Thymus (tissue), 11 donors: ENCODE results near the gene OR1N2. TPM values are rescaled to one million over a fixed set of nuclear protein-coding genes. Genes with fewer than 3 reads are reported as not detected.
"Not testable (repeated sequence)": the region's sequence is repeated elsewhere in the genome, so short reads cannot be mapped to it uniquely, and the experiment has no call there.

Source experiments
- DNase-seq, 9 donors: peaks; one replicate each; pipeline ENCODE4 v3.0.0-alpha.2; 2013; ENCODE audit warnings: low spot score in 9 of 9, low read depth in 6 of 9, missing footprints in 1 of 9
- H3K27ac ChIP-seq, 2 donors: one replicate each; pipeline ENCODE4 v1.5.1; 2013; ENCODE audit warnings: control low read depth in 1 of 2, low read depth in 1 of 2, low read length in 1 of 2, mild to moderate bottlenecking in 1 of 2, moderate library complexity in 1 of 2
- H3K27me3 ChIP-seq, 2 donors: one replicate each; pipeline ENCODE4 v1.5.1; 2013; ENCODE audit warnings: low read length in 1 of 2; ENCODE audit not compliant: control insufficient read depth in 2 of 2, insufficient read depth in 1 of 2
- H3K36me3 ChIP-seq, 2 donors: one replicate each; pipeline ENCODE4 v1.5.1; 2013; ENCODE audit warnings: low read length in 1 of 2, mild to moderate bottlenecking in 1 of 2, moderate library complexity in 1 of 2; ENCODE audit not compliant: control insufficient read depth in 2 of 2, insufficient read depth in 2 of 2
- H3K4me1 ChIP-seq, 2 donors: one replicate each; pipeline ENCODE4 v1.5.1; 2013; ENCODE audit warnings: low read length in 2 of 2; ENCODE audit not compliant: control insufficient read depth in 2 of 2, insufficient read depth in 2 of 2
- H3K4me3 ChIP-seq, 2 donors: one replicate each; pipeline ENCODE4 v1.5.1; 2013; ENCODE audit warnings: low read length in 2 of 2, control low read depth in 1 of 2, mild to moderate bottlenecking in 1 of 2
- H3K9me3 ChIP-seq, 2 donors: one replicate each; pipeline ENCODE4 v1.5.1; 2013; ENCODE audit warnings: low read length in 1 of 2, mild to moderate bottlenecking in 1 of 2; ENCODE audit not compliant: control insufficient read depth in 2 of 2, insufficient read depth in 1 of 2
- WGBS: extraction: QIAGEN DNeasy Blood & Tissue Kit; methylation state at CpG from one replicate; pipeline ENCODE4 v1.1.7; 2013; 5-methylcytosine and 5-hydroxymethylcytosine counted together
- polyA plus RNA-seq: library from polyadenylated mRNA; stranded (reverse); fragments of 200-250 nt; gene quantifications from one replicate; pipeline ENCODE4 v1.2.3, GENCODE V29; 2013
- total RNA-seq: library from RNA; stranded (reverse); fragments of 120-200 nt; gene quantifications from one replicate; pipeline ENCODE4 v1.2.4, GENCODE V29; 2013
- donor health status: healthy.

OR1N2 gene
- total and polyA plus RNA-seq, 2 donors = not detected

DNA sequence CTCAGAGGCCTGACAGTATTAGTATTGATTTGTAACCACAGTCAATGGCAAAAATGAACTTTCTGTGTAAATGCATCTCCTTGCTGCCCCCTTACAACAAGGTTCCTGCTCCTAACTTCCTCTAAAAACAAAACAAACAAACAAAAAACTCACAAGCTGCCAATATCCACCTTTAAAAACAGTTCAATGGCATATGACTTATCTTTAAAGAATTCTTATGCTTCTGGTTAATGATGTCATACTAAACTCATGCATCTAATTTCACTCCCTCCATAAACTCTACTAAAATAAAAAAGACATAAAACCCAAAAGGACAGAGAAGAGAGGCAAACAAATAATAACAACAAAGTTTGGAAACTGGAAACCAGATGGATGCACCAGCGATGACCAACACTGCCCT is 16.8 kb upstream of the OR1N2 start:
- Histone ChIP-seq H3K4me3 (no peak overlapping the region), H3K4me1 (no peaks in the 10 kb centered on the region), H3K27ac (no peak overlapping the region), H3K36me3 (no peaks in the 10 kb centered on the region), H3K9me3 (no peaks in the 10 kb centered on the region), H3K27me3 (no peaks in the 10 kb centered on the region)
- no peak for DNase-seq
- WGBS = 96% methylated on average over 1 of the region's 1 CpG

DNA sequence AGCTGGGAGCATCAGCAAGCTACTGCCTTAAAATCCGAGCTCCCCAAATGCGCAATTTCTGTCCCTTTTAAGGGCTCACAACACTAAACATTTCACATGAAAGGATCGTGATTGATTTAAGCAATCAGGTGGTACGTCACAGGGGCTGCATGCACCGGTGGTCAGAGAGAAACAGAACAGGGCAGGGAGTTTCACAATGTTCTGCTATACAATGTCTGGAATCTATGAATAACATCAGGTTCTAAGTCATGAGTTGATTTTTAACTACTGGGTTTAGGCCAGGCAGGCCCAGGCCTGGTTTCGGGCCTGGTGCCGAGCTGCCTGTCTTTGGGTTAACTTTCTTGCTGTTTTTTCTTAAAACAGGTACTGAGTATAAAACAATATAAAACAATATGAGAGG is 15.8 kb upstream of the OR1N2 start:
- not testable (repeated sequence) for H3K36me3 ChIP-seq, H3K27me3 ChIP-seq, H3K4me1 ChIP-seq, H3K4me3 ChIP-seq, DNase-seq, H3K9me3 ChIP-seq, H3K27ac ChIP-seq
- 89% methylated on average over 7 of the region's 7 CpGs for WGBS

DNA sequence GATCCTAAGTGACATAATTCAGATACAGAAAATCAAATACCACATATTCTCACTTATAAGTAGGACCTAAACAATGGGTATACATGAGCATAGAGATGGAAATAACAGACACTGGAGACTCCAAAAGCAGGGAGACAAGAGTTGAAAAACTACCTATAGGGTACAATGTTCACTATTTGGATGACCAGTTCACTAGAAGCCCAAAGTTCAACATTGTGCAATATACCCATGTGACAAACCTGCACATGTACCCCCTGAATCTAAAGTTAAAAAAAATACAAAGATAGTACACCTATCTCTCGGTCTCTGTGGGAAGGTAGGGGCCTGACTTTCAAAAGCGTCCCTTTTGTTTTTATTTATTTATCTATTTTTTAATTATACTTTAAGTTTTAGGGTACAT is 14.2 kb upstream of the OR1N2 start:
- Histone ChIP-seq H3K4me1 (no peaks in the 10 kb centered on the region), H3K36me3 (no peaks in the 10 kb centered on the region), H3K27me3 (no peaks in the 10 kb centered on the region), H3K9me3 (no peaks in the 10 kb centered on the region), H3K4me3 (no peak overlapping the region), H3K27ac (no peak overlapping the region)
- DNase-seq = no peak
- WGBS = 84% methylated on average over 2 of the region's 2 CpGs

DNA sequence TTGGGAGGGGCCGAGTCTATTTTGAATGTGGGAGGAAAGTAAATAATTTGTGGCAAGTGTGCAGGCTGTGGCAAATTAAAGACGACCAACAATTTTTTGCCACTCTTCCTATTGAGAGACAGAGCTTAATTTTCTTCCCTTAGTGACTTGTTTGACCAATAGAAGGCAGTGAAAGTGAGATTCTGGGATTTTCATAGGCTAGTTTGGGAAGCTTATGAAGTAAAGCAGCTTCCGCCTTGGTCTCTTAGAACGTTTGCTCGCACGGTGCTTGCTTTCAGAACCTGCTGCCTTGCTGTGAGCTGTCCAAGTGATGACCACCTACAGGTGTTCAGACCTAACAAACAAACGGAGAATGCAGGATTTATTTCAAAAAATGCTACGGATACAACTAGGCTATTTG is 6.7 kb upstream of the OR1N2 start:
- Histone ChIP-seq H3K27ac (no peak overlapping the region), H3K4me3 (no peak overlapping the region), H3K4me1 (no peaks in the 10 kb centered on the region), H3K27me3 (no peaks in the 10 kb centered on the region), H3K36me3 (no peaks in the 10 kb centered on the region), H3K9me3 (no peaks in the 10 kb centered on the region)
- no peak for DNase-seq
- WGBS = 77% methylated on average over 8 of the region's 8 CpGs

DNA sequence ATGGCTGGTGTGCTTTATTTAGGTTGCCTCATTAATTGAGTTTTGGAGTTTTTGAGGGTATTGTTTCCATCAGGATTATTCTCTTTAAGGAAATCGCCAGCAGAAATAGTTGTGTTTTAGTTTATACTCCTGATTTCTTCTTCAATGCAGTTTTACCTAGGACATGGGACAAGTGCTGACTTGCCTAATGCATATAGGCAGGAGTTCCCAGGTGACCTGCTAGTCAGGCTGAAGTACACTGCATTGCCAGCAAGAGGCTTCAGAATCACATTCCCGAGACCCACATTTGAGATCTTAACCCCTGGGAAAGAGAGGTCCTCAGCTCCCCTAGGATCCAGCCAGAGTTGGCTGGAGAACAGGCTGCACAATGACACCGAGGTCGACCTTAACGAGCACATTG is 1.5 kb upstream of the OR1N2 start:
- Histone ChIP-seq H3K4me1 (no peaks in the 10 kb centered on the region), H3K9me3 (no peaks in the 10 kb centered on the region), H3K27ac (no peak overlapping the region), H3K4me3 (no peak overlapping the region), H3K36me3 (no peaks in the 10 kb centered on the region), H3K27me3 (peaks cover 0 to 7% of the 10 kb centered on the region in 2 donors)
- 85% methylated on average over 5 of the region's 5 CpGs for WGBS
- no peak for DNase-seq

DNA sequence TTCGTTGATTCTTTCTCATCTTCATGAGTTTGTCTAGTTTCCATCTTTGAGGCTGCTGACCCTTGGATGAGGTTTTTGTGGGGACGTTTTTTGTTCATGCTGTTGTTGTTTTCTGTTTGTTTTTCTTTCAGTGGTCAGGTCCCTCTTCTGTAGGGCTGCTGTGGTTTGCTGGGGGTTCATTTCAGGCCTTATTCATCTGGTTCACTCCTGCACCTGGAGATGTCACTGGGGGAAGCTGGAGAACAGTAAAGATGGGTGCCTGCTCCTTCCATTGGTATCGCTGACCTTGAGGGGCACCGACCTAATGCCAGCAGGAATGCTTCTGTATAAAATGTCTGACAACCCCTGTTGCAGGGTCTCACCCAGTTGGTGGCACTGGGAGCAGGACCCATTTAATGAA is 8.5 kb downstream of the OR1N2 start:
- no peak overlapping the region for H3K4me3 ChIP-seq
- no peak overlapping the region for H3K27ac ChIP-seq
- no peaks in the 10 kb centered on the region for H3K27me3 ChIP-seq
- no peaks in the 10 kb centered on the region for H3K36me3 ChIP-seq
- no peak for DNase-seq
- WGBS = 90% methylated on average over 4 of the region's 4 CpGs
- peaks cover 0 to 13% of the 10 kb centered on the region in 2 donors for H3K4me1 ChIP-seq
- H3K9me3 ChIP-seq = no peaks in the 10 kb centered on the region

DNA sequence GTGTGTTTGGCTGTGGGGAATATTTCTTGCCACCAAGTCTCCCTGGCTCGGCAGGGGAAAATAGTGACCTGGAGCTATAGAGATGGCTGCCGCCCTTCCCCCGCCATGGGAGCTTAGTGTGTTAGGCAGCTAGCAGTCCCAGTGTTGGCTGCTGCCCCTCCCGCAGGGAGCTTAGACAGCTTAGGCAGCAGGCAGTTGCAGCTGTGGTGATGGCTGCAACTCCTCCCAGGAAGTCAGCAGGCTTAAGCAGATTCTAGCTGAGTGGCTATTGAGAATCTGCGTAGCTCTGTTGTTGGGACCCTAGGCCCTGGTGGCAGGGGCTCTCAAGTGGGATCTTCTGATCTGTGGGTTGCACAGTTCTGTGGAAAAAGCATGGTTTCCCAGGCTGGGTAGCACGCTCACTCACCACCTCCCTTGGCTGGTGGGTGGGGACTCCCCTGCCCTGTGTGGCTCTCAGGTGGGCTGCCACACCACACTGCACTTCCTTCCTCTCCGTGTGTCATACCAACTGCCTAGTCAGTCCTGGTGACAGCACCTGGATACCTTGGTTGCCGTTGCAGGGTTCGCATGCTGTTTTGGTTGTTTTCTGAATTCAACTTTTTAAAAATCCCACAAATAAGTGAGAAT is 9.3 kb downstream of the OR1N2 start:
- Histone ChIP-seq H3K4me3 (no peak overlapping the region), H3K36me3 (no peaks in the 10 kb centered on the region), H3K4me1 (peaks cover 0 to 13% of the 10 kb centered on the region in 2 donors), H3K27ac (peak overlapping the region in 1 of 2 donors; percentile 76), H3K27me3 (no peaks in the 10 kb centered on the region), H3K9me3 (no peaks in the 10 kb centered on the region)
- whole genome bisulfite sequencing = 33% methylated on average over 9 of the region's 9 CpGs
- DNase-seq = peak in 8 of 9 donors; percentile 9 to 68 (median 21)

DNA sequence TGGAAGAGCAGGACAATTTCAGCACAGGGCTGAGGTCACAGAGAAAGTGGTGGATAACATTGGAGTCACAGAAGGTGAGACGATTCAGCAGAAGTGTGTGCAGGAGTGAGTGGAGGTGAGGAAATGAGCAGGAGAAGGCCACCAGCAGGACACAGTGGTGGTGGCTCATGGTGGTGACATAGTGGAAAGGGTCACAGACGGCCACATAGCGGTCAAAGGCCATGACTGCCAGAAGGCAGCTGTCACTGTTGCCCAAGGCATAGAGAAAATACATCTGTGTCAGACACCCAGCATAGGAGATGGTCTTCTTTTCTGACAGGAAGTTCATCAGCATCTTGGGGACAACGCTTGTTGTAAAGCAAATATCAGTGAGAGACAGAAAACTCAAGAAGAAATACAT is 15.0 kb downstream of the OR1N2 start:
- no peaks in the 10 kb centered on the region for H3K9me3 ChIP-seq
- H3K36me3 ChIP-seq = no peaks in the 10 kb centered on the region
- H3K27me3 ChIP-seq = no peaks in the 10 kb centered on the region
- no peak for DNase-seq
- no peak overlapping the region for H3K27ac ChIP-seq
- 98% methylated on average over 4 of the region's 4 CpGs for WGBS
- no peak overlapping the region for H3K4me3 ChIP-seq
- H3K4me1 ChIP-seq = no peaks in the 10 kb centered on the region

DNA sequence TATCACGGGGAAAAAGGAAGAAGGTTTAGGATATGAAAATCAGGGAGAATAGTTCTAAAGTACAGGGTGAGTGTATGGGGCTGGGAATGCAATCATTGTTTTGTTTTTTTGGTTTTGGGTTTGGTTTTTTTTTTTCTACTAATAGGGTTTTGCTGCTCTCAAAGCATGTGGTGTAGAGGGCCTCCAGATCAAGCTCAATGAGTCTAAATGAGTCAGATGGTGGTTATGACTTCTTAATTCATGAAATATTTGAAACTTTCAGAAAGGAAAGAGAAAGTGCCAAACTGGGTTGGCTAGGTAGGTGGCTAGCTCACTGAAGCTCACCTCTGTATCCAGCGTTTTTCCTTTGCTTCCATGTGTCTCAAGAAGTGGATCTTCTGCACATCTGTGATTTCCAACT is 19.5 kb downstream of the OR1N2 start:
- H3K27me3 ChIP-seq = no peaks in the 10 kb centered on the region
- H3K4me1 ChIP-seq = no peaks in the 10 kb centered on the region
- WGBS = 93% methylated on average over 2 of the region's 2 CpGs
- H3K36me3 ChIP-seq = no peaks in the 10 kb centered on the region
- no peak overlapping the region for H3K4me3 ChIP-seq
- no peaks in the 10 kb centered on the region for H3K9me3 ChIP-seq
- H3K27ac ChIP-seq = no peak overlapping the region
- no peak for DNase-seq

DNA sequence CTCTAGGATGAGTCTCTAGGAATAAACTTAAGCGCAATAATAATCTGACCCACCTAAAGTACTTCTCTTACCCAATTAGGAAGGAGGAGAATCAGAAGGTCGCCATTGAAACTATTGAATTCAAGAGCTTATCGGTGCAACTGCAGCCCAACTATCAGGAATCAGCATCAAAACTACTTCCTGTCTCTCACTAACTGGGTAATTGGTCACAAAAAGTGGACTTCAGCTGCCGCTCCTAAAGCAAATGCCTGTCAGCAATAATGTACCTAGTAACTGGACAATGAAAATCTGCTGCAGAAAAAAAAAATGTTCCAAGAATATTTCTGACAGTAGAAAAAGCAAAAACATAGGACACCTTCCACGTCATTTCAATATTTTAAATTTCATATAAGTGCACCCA is 27.0 kb downstream of the OR1N2 start:
- no peaks in the 10 kb centered on the region for H3K9me3 ChIP-seq
- no peaks in the 10 kb centered on the region for H3K4me1 ChIP-seq
- 87% methylated on average over 5 of the region's 5 CpGs for WGBS
- no peaks in the 10 kb centered on the region for H3K27me3 ChIP-seq
- H3K27ac ChIP-seq = no peak overlapping the region
- DNase-seq = no peak
- no peaks in the 10 kb centered on the region for H3K36me3 ChIP-seq
- H3K4me3 ChIP-seq = no peak overlapping the region
